Stimulated activated CD8-positive, alpha-beta memory T cell treated with anti-CD3 and anti-CD28 coated beads, Interleukin-4, amount 100 ng/mL, for 4 hours (primary cell): ENCODE measurements around the gene TEX13B.
"Not testable (repeated sequence)": the region's sequence is repeated elsewhere in the genome, so short reads cannot be mapped to it uniquely, and the experiment has no call there.

Source experiments
- DNase-seq, 2 donors: peaks; one replicate each; pipeline ENCODE4 v3.0.0-alpha.2; 2020; ENCODE audit warnings: low read depth in 2 of 2, low spot score in 1 of 2

TEX13B gene

GRCh38 chrX:107982356-107982755, at the start of gene TEX13B:
TEX13B (minus strand) TSS chrX:107982370; CDS start chrX:107982127, 243 bp downstream.
- DNase-seq, result no peak

- DNase-seq, result no peak
These were observed 48.0 kb upstream of the TEX13B start for GRCh38 chrX:108029928-108030711.

GRCh38 chrX:108028854-108029253, 46.7 kb upstream of the TEX13B start:
- no peak for DNase-seq

GRCh38 chrX:108025954-108026600, 43.9 kb upstream of the TEX13B start:
- DNase-seq, result no peak

- no peak for DNase-seq
These were observed 43.2 kb upstream of the TEX13B start for GRCh38 chrX:108025376-108025775.

GRCh38 chrX:108022491-108023089, 40.4 kb upstream of the TEX13B start:
- no peak for DNase-seq

GRCh38 chrX:108020631-108021030, 38.5 kb upstream of the TEX13B start:
- no peak for DNase-seq

GRCh38 chrX:108019382-108019875, 37.3 kb upstream of the TEX13B start:
- no peak for DNase-seq

GRCh38 chrX:108018656-108019381, 36.6 kb upstream of the TEX13B start:
- DNase-seq, result no peak

- DNase-seq, result no peak
These were observed 19.1 kb upstream of the TEX13B start for GRCh38 chrX:108001218-108001814.

- no peak for DNase-seq
These were observed 18.6 kb upstream of the TEX13B start for GRCh38 chrX:108000751-108001150.

GRCh38 chrX:107996124-107996523, 14.0 kb upstream of the TEX13B start:
- no peak for DNase-seq

- DNase-seq, result no peak
These were observed 2.9 kb upstream of the TEX13B start for GRCh38 chrX:107985033-107985432.

GRCh38 chrX:107979534-107979933, 2.6 kb downstream of the TEX13B start:
- no peak for DNase-seq

- no peak for DNase-seq
These were observed 3.4 kb downstream of the TEX13B start for GRCh38 chrX:107978707-107979307.

GRCh38 chrX:107978071-107978470, 4.1 kb downstream of the TEX13B start:
- no peak for DNase-seq

GRCh38 chrX:107971636-107972035, 10.5 kb downstream of the TEX13B start:
- no peak for DNase-seq

- DNase-seq, result no peak
These were observed 12.1 kb downstream of the TEX13B start for GRCh38 chrX:107970073-107970472.

GRCh38 chrX:107968623-107969022, 13.5 kb downstream of the TEX13B start:
- no peak for DNase-seq

GRCh38 chrX:107955337-107955736, 26.8 kb downstream of the TEX13B start:
- DNase-seq, result not testable (repeated sequence)

- DNase-seq, result no peak
These were observed 42.1 kb downstream of the TEX13B start for GRCh38 chrX:107940095-107940494.
